Measurements from ENCODE around the gene ATG7.

DNA sequence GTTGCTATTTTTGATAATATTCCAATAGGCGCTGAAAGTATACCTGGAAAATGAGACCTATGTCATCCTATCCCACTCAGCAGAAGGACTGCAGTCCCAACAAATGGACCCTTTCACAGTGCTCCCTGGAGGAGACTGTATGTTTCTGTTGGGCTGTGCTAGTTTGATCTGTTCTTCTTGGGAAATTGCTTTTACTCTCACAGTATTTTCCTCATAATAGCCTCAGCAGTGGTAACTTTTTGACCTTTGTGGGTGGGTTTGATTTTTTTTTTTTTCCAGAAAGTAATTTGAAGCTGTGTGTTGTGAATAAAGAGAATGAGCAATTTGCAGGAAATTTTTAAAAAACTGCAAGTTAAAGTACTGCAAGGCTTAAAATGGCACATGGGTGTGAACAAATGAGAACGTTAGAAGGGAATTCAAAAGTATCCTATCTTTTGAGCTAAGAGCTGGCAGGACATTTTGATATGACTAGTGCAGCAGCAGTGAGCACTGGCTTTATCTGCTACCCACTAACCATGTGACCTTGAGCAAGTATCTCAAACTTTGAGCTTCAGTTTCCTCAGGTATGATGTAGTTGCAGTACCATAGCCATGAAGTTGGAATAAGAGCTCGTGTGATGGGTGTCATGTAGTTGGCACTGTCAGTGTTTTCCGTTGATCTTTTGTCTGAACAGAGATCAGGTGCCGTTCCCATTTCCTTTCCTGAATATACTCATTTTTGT lies 118.4 kb downstream of the ATG7 start:
- TF ChIP-seq, protein P1, sequence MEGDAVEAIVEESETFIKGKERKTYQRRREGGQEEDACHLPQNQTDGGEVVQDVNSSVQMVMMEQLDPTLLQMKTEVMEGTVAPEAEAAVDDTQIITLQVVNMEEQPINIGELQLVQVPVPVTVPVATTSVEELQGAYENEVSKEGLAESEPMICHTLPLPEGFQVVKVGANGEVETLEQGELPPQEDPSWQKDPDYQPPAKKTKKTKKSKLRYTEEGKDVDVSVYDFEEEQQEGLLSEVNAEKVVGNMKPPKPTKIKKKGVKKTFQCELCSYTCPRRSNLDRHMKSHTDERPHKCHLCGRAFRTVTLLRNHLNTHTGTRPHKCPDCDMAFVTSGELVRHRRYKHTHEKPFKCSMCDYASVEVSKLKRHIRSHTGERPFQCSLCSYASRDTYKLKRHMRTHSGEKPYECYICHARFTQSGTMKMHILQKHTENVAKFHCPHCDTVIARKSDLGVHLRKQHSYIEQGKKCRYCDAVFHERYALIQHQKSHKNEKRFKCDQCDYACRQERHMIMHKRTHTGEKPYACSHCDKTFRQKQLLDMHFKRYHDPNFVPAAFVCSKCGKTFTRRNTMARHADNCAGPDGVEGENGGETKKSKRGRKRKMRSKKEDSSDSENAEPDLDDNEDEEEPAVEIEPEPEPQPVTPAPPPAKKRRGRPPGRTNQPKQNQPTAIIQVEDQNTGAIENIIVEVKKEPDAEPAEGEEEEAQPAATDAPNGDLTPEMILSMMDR (IDR thresholded peaks at IDR 0.05) = no peak
- TF ChIP-seq POLR2A (IDR thresholded peaks at IDR 0.05) = no peak
